OCI-LY3 (cell line): Measurements from ENCODE around the gene EME1.

Source experiments
- H2AFZ ChIP-seq: fragments of 200-600, 300-600 bp; shearing (Covaris generic); 2 replicates; pipeline ENCODE4 v1.6.0; 2014; ENCODE audit warnings: antibody characterized with exemption, low read depth, low read length
- H3K27ac ChIP-seq: fragments of 200-600, 300-600 bp; sonication (generic); 2 replicates; pipeline ENCODE4 v1.5.1; 2014; ENCODE audit warnings: mild to moderate bottlenecking, low read length, moderate library complexity, mixed read lengths
- H3K27me3 ChIP-seq: fragments of 200-600, 300-600 bp; sonication (generic); 2 replicates; pipeline ENCODE4 v1.6.1; 2014; ENCODE audit warnings: low read depth, low read length, mixed read lengths
- H3K36me3 ChIP-seq: fragments of 200-600, 300-600 bp; sonication (generic); replicated peaks from 2 replicates; pipeline ENCODE3; 2014; ENCODE audit warnings: low read depth, low read length, mixed read lengths
- H3K4me1 ChIP-seq: fragments of 300-600, 200-600 bp; sonication (generic); 2 replicates; pipeline ENCODE4 v1.6.1; 2014; ENCODE audit warnings: low read length, mixed read lengths
- H3K4me2 ChIP-seq: fragments of 200-600, 300-600 bp; sonication (generic); 2 replicates; pipeline ENCODE4 v1.6.1; 2014; ENCODE audit warnings: low read length, mixed read lengths
- H3K4me3 ChIP-seq: fragments of 300-600, 200-600 bp; sonication (generic); 2 replicates; pipeline ENCODE4 v1.5.1; 2014; ENCODE audit warnings: antibody characterized with exemption, mild to moderate bottlenecking, low read length, moderate library complexity
- H3K79me2 ChIP-seq: fragments of 300-600, 200-600 bp; shearing (Covaris generic); 2 replicates; pipeline ENCODE4 v1.6.1; 2014; ENCODE audit warnings: mild to moderate bottlenecking, low read length, mixed read lengths
- H3K9ac ChIP-seq: fragments of 300-600, 200-600 bp; shearing (Covaris generic); 2 replicates; pipeline ENCODE4 v1.6.0; 2014; ENCODE audit warnings: mild to moderate bottlenecking, low read length, moderate library complexity
- H3K9me3 ChIP-seq: fragments of 200-600, 300-600 bp; shearing (Covaris generic); 2 replicates; pipeline ENCODE4 v1.6.1; 2014; ENCODE audit warnings: low read length, mixed read lengths; ENCODE audit not compliant: insufficient read depth
- H4K20me1 ChIP-seq: fragments of 200-600, 300-600 bp; sonication (generic); 2 replicates; pipeline ENCODE4 v1.6.1; 2016; ENCODE audit warnings: low read length, mixed read lengths; ENCODE audit not compliant: insufficient read depth
- CTCF ChIP-seq: fragments of 200-600, 300-600 bp; sonication (generic); IDR thresholded peaks from 2 replicates; pipeline ENCODE4 v1.5.1; 2014; ENCODE audit warnings: antibody characterized with exemption, low read length, low read depth
- EZH2phosphoT487 ChIP-seq: fragments of 200-600 bp; shearing (Covaris generic); IDR thresholded peaks from 2 replicates; pipeline ENCODE4 v1.6.1; 2018; ENCODE audit warnings: antibody characterized with exemption, mixed run types, low read depth

The EME1 gene

GRCh38 chr17:50420419-50421112 is 47.5 kb downstream of the EME1 start:
- peak overlapping the region; percentile 39 for H3K4me3 ChIP-seq
- H3K9ac ChIP-seq: peak overlapping the region; percentile 76; the same call in 1 of the 2 replicates
- H3K36me3 ChIP-seq: no peaks in the 10 kb centered on the region
- peaks cover under 1% of the 10 kb centered on the region; the same call in 1 of the 2 replicates for H3K79me2 ChIP-seq
- peaks cover 4% of the 10 kb centered on the region; the same call in 1 of the 2 replicates for H3K9me3 ChIP-seq
- no peaks in the 10 kb centered on the region for H4K20me1 ChIP-seq
- H3K4me2 ChIP-seq: peak overlapping the region; percentile 85
- H3K27me3 ChIP-seq: no peaks in the 10 kb centered on the region
- H3K4me1 ChIP-seq: peaks cover 50% of the 10 kb centered on the region
- no peak overlapping the region for H2AFZ ChIP-seq
- H3K27ac ChIP-seq: peak overlapping the region; percentile 96
- no peak for TF ChIP-seq EZH2phosphoT487
- TF ChIP-seq CTCF: no peak

- peak overlapping the region; percentile 76 for H3K9ac ChIP-seq
- peak overlapping the region; percentile 85 for H3K4me2 ChIP-seq
- H3K9me3 ChIP-seq: peaks cover 4% of the 10 kb centered on the region; the same call in 1 of the 2 replicates
- H4K20me1 ChIP-seq: no peaks in the 10 kb centered on the region
- H3K36me3 ChIP-seq: no peaks in the 10 kb centered on the region
- peak overlapping the region; percentile 84 for H2AFZ ChIP-seq
- H3K4me3 ChIP-seq: peak overlapping the region; percentile 67
- H3K79me2 ChIP-seq: peaks cover 7% of the 10 kb centered on the region
- H3K27ac ChIP-seq: peak overlapping the region; percentile 96
- no peak for TF ChIP-seq CTCF
- no peak for TF ChIP-seq EZH2phosphoT487
- H3K27me3 ChIP-seq: no peaks in the 10 kb centered on the region
- H3K4me1 ChIP-seq: peaks cover 50% of the 10 kb centered on the region
Observed at GRCh38 chr17:50421308-50422051, 48.5 kb downstream of the EME1 start.

GRCh38 chr17:50422738-50423137 is 49.7 kb downstream of the EME1 start:
- H3K4me3 ChIP-seq: no peak overlapping the region
- no peaks in the 10 kb centered on the region for H3K36me3 ChIP-seq
- no peak overlapping the region for H3K9ac ChIP-seq
- no peak overlapping the region for H3K4me2 ChIP-seq
- no peaks in the 10 kb centered on the region for H3K27me3 ChIP-seq
- no peak overlapping the region for H3K27ac ChIP-seq
- no peaks in the 10 kb centered on the region for H4K20me1 ChIP-seq
- H2AFZ ChIP-seq: no peak overlapping the region
- peaks cover 4% of the 10 kb centered on the region; the same call in 1 of the 2 replicates for H3K9me3 ChIP-seq
- peaks cover 49% of the 10 kb centered on the region for H3K4me1 ChIP-seq
- TF ChIP-seq EZH2phosphoT487: no peak
- no peak for TF ChIP-seq CTCF
- peaks cover 19% of the 10 kb centered on the region for H3K79me2 ChIP-seq

GRCh38 chr17:50423553-50424159 is 50.6 kb downstream of the EME1 start:
- H3K4me1 ChIP-seq: peaks cover 52% of the 10 kb centered on the region

More at GRCh38 chr17:50423553-50424159, 50.6 kb downstream of the EME1 start:
- H3K79me2 ChIP-seq: peaks cover 24% of the 10 kb centered on the region
- H3K36me3 ChIP-seq: no peaks in the 10 kb centered on the region
- no peak overlapping the region for H2AFZ ChIP-seq
- H3K27ac ChIP-seq: no peak overlapping the region
- H3K9ac ChIP-seq: no peak overlapping the region
- H3K9me3 ChIP-seq: peaks cover 4% of the 10 kb centered on the region; the same call in 1 of the 2 replicates
- TF ChIP-seq CTCF: no peak
- TF ChIP-seq EZH2phosphoT487: no peak
- H3K27me3 ChIP-seq: no peaks in the 10 kb centered on the region
- H3K4me2 ChIP-seq: peak overlapping the region; percentile 98
- H3K4me3 ChIP-seq: no peak overlapping the region
- H4K20me1 ChIP-seq: no peaks in the 10 kb centered on the region
